22Rv1 (cell line): ENCODE results near the gene ZMYND19.

ENCODE experiments used
- ZFX ChIP-seq: fragments of 450-650 bp; IDR thresholded peaks from 2 replicates; pipeline ENCODE4 v1.6.1; 2017; ENCODE audit warnings: antibody characterized with exemption, borderline replicate concordance
- TF ChIP-seq, protein P1 (sequence below): fragments of 450-650 bp; IDR thresholded peaks from 2 replicates; pipeline ENCODE4 v1.5.1; 2017; ENCODE audit warnings: mild to moderate bottlenecking

DNA sequence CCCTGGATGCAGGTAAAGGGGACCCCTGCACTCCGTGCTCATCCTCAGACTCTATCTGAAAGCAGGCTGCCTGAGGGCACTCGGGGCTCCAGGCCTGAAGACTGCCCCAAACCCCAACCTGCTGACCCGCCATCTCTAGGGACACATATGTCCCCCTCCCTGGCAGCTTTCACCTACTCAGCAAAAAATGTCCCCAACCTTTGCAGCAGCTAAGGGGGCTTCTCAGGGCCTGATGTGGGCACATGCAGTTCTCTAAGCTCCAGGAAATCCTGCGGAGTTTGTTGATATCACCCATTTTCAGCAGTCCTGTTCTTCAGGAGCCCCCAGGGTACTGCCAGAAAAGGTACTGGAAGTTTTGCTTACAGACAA, 9.4 kb downstream of the ZMYND19 start:
- TF ChIP-seq, protein P1, sequence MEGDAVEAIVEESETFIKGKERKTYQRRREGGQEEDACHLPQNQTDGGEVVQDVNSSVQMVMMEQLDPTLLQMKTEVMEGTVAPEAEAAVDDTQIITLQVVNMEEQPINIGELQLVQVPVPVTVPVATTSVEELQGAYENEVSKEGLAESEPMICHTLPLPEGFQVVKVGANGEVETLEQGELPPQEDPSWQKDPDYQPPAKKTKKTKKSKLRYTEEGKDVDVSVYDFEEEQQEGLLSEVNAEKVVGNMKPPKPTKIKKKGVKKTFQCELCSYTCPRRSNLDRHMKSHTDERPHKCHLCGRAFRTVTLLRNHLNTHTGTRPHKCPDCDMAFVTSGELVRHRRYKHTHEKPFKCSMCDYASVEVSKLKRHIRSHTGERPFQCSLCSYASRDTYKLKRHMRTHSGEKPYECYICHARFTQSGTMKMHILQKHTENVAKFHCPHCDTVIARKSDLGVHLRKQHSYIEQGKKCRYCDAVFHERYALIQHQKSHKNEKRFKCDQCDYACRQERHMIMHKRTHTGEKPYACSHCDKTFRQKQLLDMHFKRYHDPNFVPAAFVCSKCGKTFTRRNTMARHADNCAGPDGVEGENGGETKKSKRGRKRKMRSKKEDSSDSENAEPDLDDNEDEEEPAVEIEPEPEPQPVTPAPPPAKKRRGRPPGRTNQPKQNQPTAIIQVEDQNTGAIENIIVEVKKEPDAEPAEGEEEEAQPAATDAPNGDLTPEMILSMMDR, result no peak
- TF ChIP-seq ZFX, result no peak
